HEK293 (cell line): ENCODE results near the gene PTDSS2.

Experiments used
- CTCF ChIA-PET: fragments of 350-600 bp; formaldehyde crosslinking; extraction: SDS; loops from one replicate; lab custom pipeline; 2021; ENCODE audit warnings: antibody characterized with exemption; lab: Yijun Ruan, JAX
- POLR2A ChIA-PET: fragments of 300-600 bp; formaldehyde crosslinking; extraction: SDS; loops from one replicate; lab custom pipeline; 2020; ENCODE audit warnings: antibody characterized with exemption, inconsistent platforms; lab: Yijun Ruan, JAX
- H3K27ac ChIP-seq: fragments of 200-500 bp; sonication (Bioruptor generic); 2 replicates; pipeline ENCODE4 v1.5.1; 2014; ENCODE audit warnings: low read depth, low read length, control low read depth, inconsistent platforms; ENCODE audit errors: extremely low read depth
- H3K36me3 ChIP-seq, 2 experiments: fragments of 200-500 bp in 1 of 2; sonication (Bioruptor generic) in 1 of 2; 1 replicate in 1 of 2; 2 replicates in 1 of 2; pipeline ENCODE4 v1.5.1; 2014 to 2017; ENCODE audit warnings: inconsistent platforms in 2 of 2, low read length in 2 of 2; ENCODE audit not compliant: control insufficient read depth in 2 of 2, insufficient read depth in 1 of 2
- H3K4me1 ChIP-seq: fragments of 200-500 bp; sonication (Bioruptor generic); 2 replicates; pipeline ENCODE4 v1.5.1; 2014; ENCODE audit warnings: mild to moderate bottlenecking, low read length, inconsistent platforms; ENCODE audit not compliant: control insufficient read depth, insufficient read depth
- H3K4me3 ChIP-seq: 2 replicates; pipeline ENCODE4 v1.5.1; 2011; ENCODE audit warnings: low read depth, mild to moderate bottlenecking, control low read depth, low read length, moderate library complexity
- H3K9me3 ChIP-seq: fragments of 200-500 bp; sonication (Bioruptor generic); 2 replicates; pipeline ENCODE4 v1.5.1; 2014; ENCODE audit warnings: low read depth, low read length, inconsistent platforms; ENCODE audit not compliant: control insufficient read depth, insufficient read depth
- BCL11B ChIP-seq: fragments of 450-650 bp; formaldehyde crosslinking; IDR thresholded peaks from 2 replicates; pipeline ENCODE4 v1.5.1; 2016; ENCODE audit warnings: low read depth, missing biosample characterization, missing genetic modification characterization
- GLIS1 ChIP-seq: fragments of 450-650 bp; formaldehyde crosslinking; IDR thresholded peaks from 2 replicates; pipeline ENCODE4 v1.5.1; 2016; ENCODE audit warnings: missing biosample characterization, missing genetic modification characterization
- SP7 ChIP-seq: fragments of 450-650 bp; formaldehyde crosslinking; IDR thresholded peaks from 2 replicates; pipeline ENCODE4 v1.5.1; 2016; ENCODE audit warnings: missing biosample characterization, missing genetic modification characterization
- TRIM28 ChIP-seq: IDR thresholded peaks from 2 replicates; pipeline ENCODE4 v1.6.1; 2011; ENCODE audit warnings: low read length, control low read depth, borderline replicate concordance
- ZBTB1 ChIP-seq: fragments of 450-650 bp; formaldehyde crosslinking; IDR thresholded peaks from 2 replicates; pipeline ENCODE4 v1.5.1; 2016; ENCODE audit warnings: missing biosample characterization, missing genetic modification characterization
- ZNF10 ChIP-seq: fragments of 450-650 bp; formaldehyde crosslinking; IDR thresholded peaks from 2 replicates; pipeline ENCODE4 v1.5.1; 2017; ENCODE audit warnings: missing biosample characterization, missing genetic modification characterization
- ZNF121 ChIP-seq: fragments of 450-650 bp; formaldehyde crosslinking; IDR thresholded peaks from 2 replicates; pipeline ENCODE4 v1.5.1; 2016; ENCODE audit warnings: missing biosample characterization, missing genetic modification characterization
- ZNF140 ChIP-seq: fragments of 450-650 bp; formaldehyde crosslinking; IDR thresholded peaks from 2 replicates; pipeline ENCODE4 v1.5.1; 2016; ENCODE audit warnings: missing biosample characterization, missing genetic modification characterization
- ZNF184 ChIP-seq: fragments of 450-650 bp; IDR thresholded peaks from 2 replicates; pipeline ENCODE4 v1.5.1; 2018; ENCODE audit warnings: missing biosample characterization, mild to moderate bottlenecking, missing genetic modification characterization
- ZNF19 ChIP-seq: fragments of 450-650 bp; formaldehyde crosslinking; IDR thresholded peaks from 2 replicates; pipeline ENCODE4; 2016; ENCODE audit warnings: missing biosample characterization, missing genetic modification characterization, low read depth
- ZNF23 ChIP-seq: fragments of 450-650 bp; formaldehyde crosslinking; IDR thresholded peaks from 2 replicates; pipeline ENCODE4 v1.5.1; 2016; ENCODE audit warnings: missing biosample characterization, missing genetic modification characterization, borderline replicate concordance
- ZNF341 ChIP-seq: fragments of 450-650 bp; formaldehyde crosslinking; IDR thresholded peaks from 2 replicates; pipeline ENCODE4; 2016; ENCODE audit warnings: low read depth, missing biosample characterization, missing genetic modification characterization
- ZNF366 ChIP-seq: fragments of 450-650 bp; formaldehyde crosslinking; conservative IDR thresholded peaks from 2 replicates; pipeline ENCODE4 v1.5.1; 2016; ENCODE audit warnings: missing biosample characterization, missing genetic modification characterization
- ZNF596 ChIP-seq: fragments of 450-650 bp; IDR thresholded peaks from 2 replicates; pipeline ENCODE4 v1.5.0; 2018; ENCODE audit warnings: missing biosample characterization, mild to moderate bottlenecking, missing genetic modification characterization, moderate library complexity
- ZNF707 ChIP-seq: fragments of 450-650 bp; formaldehyde crosslinking; IDR thresholded peaks from 2 replicates; pipeline ENCODE4 v1.5.1; 2016; ENCODE audit warnings: missing biosample characterization, missing genetic modification characterization
- ZNF776 ChIP-seq: fragments of 450-650 bp; formaldehyde crosslinking; IDR thresholded peaks from 2 replicates; pipeline ENCODE4 v1.5.0; 2017; ENCODE audit warnings: missing biosample characterization, missing genetic modification characterization, borderline replicate concordance
- ZNF777 ChIP-seq: fragments of 450-650 bp; formaldehyde crosslinking; IDR thresholded peaks from 2 replicates; pipeline ENCODE4 v1.5.1; 2017; ENCODE audit warnings: missing biosample characterization, missing genetic modification characterization, borderline replicate concordance
- ZSCAN30 ChIP-seq: fragments of 450-650 bp; IDR thresholded peaks from 2 replicates; pipeline ENCODE4 v1.5.1; 2018; ENCODE audit warnings: missing biosample characterization, mild to moderate bottlenecking, missing genetic modification characterization, moderate library complexity
- TF ChIP-seq, protein P1 (sequence below): fragments of 450-650 bp; formaldehyde crosslinking; IDR thresholded peaks from 2 replicates; pipeline ENCODE4 v1.5.1; 2016; ENCODE audit warnings: missing biosample characterization, missing genetic modification characterization
- TF ChIP-seq, protein P2 (sequence below): fragments of 450-650 bp; formaldehyde crosslinking; IDR thresholded peaks from 2 replicates; pipeline ENCODE4 v1.5.1; 2016; ENCODE audit warnings: missing biosample characterization, missing genetic modification characterization
- TF ChIP-seq, protein P3 (sequence below): fragments of 450-650 bp; formaldehyde crosslinking; optimal IDR thresholded peaks from 2 replicates; pipeline ENCODE3; 2016; ENCODE audit warnings: missing biosample characterization, mild to moderate bottlenecking, missing genetic modification characterization
- TF ChIP-seq, protein P4 (sequence below): fragments of 450-650 bp; formaldehyde crosslinking; IDR thresholded peaks from 2 replicates; pipeline ENCODE4 v1.5.1; 2016; ENCODE audit warnings: missing biosample characterization, missing genetic modification characterization

Gene PTDSS2

DNA sequence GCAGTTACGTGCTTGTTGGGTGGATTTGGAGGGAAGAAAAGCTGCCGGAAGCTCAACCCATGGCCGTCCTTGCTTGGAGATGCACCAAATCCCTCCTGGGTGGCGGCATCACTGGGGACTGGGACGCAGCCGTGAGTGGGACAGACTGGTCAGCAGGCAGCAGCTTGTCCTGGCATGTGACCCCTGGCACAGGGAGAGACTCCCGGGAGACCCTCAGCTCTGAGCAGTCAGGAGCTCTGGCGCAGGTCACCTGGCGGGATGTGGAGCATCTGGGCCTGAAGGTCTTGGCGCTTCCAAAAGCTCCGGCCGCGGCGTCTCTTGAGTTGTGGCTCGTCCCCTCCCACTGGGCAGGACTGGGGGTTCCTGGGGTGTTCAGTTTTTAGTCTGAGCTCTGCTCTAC is 26.3 kb downstream of the PTDSS2 start:
- Histone ChIP-seq H3K4me1 (no peaks in the 10 kb centered on the region), H3K27ac (no peak overlapping the region), H3K36me3 (peaks cover 0 to 39% of the 10 kb centered on the region in 2 experiments; a peak in 1 of 3 replicates), H3K4me3 (no peak overlapping the region), H3K9me3 (no peaks in the 10 kb centered on the region)
- CTCF ChIA-PET: interaction anchor here (1.1 kb wide), 1 partner anchor 43 kb away, joined by 3 read pairs; no protein-coding TSS in a partner anchor
- POLR2A ChIA-PET: no interaction called here
- TF ChIP-seq ZNF23: no peak
- TF ChIP-seq, protein P1, sequence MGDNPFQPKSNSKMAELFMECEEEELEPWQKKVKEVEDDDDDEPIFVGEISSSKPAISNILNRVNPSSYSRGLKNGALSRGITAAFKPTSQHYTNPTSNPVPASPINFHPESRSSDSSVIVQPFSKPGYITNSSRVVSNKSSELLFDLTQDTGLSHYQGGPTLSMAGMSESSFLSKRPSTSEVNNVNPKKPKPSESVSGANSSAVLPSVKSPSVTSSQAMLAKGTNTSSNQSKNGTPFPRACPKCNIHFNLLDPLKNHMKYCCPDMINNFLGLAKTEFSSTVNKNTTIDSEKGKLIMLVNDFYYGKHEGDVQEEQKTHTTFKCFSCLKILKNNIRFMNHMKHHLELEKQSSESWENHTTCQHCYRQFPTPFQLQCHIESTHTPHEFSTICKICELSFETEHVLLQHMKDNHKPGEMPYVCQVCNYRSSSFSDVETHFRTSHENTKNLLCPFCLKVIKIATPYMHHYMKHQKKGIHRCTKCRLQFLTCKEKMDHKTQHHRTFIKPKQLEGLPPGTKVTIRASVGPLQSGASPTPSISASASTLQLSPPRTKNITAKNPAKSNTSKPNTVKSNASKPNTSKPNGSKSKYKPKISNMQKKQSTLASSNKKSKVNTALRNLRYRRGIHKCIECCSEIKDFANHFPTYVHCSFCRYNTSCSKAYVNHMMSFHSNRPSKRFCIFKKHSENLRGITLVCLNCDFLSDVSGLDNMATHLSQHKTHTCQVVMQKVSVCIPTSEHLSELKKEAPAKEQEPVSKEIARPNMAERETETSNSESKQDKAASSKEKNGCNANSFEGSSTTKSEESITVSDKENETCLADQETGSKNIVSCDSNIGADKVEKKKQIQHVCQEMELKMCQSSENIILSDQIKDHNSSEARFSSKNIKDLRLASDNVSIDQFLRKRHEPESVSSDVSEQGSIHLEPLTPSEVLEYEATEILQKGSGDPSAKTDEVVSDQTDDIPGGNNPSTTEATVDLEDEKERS: no peak
- no peak for TF ChIP-seq ZNF19 (tag by site-specific recombination)
- TF ChIP-seq, protein P2, sequence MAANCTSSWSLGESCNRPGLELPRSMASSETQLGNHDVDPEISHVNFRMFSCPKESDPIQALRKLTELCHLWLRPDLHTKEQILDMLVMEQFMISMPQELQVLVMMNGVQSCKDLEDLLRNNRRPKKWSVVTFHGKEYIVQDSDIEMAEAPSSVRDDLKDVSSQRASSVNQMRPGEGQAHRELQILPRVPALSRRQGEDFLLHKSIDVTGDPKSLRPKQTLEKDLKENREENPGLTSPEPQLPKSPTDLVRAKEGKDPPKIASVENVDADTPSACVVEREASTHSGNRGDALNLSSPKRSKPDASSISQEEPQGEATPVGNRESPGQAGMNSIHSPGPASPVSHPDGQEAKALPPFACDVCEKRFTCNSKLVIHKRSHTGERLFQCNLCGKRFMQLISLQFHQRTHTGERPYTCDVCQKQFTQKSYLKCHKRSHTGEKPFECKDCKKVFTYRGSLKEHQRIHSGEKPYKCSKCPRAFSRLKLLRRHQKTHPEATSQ (tag by site-specific recombination): no peak
- TF ChIP-seq ZNF366 (tag by site-specific recombination): no peak

DNA sequence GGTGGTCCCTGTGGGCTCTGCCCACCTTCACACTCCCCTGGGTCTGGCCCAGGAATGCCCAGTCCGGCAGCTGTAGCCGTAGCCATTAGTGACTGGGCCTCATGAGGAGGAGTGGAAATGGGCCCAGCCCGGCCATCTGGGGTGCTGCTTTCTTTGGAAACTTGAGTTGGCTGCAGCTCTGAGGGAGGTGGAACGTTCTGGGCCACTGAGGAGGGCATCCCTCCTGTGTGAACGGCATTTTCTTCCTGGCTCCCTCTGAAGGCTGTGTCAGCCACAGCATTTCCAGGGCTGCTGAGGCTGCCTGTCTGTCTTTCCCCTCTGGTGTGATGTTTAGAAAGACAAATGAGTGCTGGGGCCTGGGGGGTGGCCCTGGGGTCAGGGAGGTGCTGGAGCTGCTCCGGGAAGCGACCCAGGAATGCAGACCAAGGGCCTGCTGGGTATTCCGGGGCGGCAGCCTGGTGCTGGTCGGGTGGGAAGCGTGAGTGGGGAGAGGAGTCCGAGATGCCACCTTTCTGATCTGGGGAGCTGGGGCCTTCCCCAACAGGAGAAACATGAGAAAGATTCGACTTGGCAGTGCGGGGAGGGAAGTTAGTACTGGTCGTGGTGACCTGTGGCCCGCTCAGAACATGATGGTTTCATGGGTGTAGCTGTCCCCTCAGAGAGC is 27.1 kb downstream of the PTDSS2 start:
- Histone ChIP-seq H3K4me3 (no peak overlapping the region), H3K4me1 (no peaks in the 10 kb centered on the region), H3K36me3 (peaks cover 0 to 41% of the 10 kb centered on the region in 2 experiments; a peak in 1 of 3 replicates), H3K9me3 (no peaks in the 10 kb centered on the region), H3K27ac (no peak overlapping the region)
- TF ChIP-seq ZBTB1 (tag by site-specific recombination): no peak
- TF ChIP-seq ZNF777 (tag by site-specific recombination): no peak
- no peak for TF ChIP-seq ZNF23
- TF ChIP-seq TRIM28: no peak
- no peak for TF ChIP-seq ZSCAN30
- no peak for TF ChIP-seq ZNF707 (tag by site-specific recombination)
- TF ChIP-seq ZNF776: no peak
- TF ChIP-seq SP7 (tag by site-specific recombination): no peak
- no peak for TF ChIP-seq ZNF341 (tag by site-specific recombination)
- no peak for TF ChIP-seq ZNF140
- no peak for TF ChIP-seq ZNF596 (tag by site-specific recombination)
- TF ChIP-seq ZNF10 (tag by site-specific recombination): no peak
- TF ChIP-seq ZNF121 (tag by site-specific recombination): no peak
- POLR2A ChIA-PET: no interaction called here
- CTCF ChIA-PET: interaction anchor here (0.7 kb wide), 1 partner anchor 57 kb away, joined by 4 read pairs; no protein-coding TSS in a partner anchor

DNA sequence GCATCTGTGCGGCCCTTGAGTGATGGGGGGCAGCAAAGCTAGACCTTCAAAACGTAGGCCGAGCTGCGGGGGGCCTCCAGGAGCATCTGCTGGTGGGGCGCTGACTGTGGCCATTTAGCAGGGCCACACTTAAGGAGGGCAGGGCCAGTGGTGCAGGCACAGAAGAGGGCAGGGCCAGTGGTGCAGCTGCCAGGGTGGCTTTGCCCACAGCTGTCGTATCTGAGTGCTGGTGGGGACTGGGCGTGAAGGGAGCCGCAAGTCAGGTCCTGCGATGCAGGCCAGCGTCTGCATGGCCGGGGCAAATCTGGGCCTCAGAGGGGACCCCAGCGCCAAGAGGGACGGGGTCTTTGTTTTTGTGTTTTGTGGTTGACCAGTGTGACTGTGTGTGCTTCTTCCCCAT is 29.2 kb downstream of the PTDSS2 start:
- Histone ChIP-seq H3K36me3 (peaks cover 0 to 33% of the 10 kb centered on the region in 2 experiments; a peak in 1 of 3 replicates), H3K4me1 (no peaks in the 10 kb centered on the region), H3K27ac (no peak overlapping the region), H3K9me3 (no peaks in the 10 kb centered on the region), H3K4me3 (no peak overlapping the region)
- ChIA-PET POLR2A (no interaction called here), CTCF (no interaction called here)
- no peak for TF ChIP-seq BCL11B (tag by site-specific recombination)
- TF ChIP-seq, protein P3, sequence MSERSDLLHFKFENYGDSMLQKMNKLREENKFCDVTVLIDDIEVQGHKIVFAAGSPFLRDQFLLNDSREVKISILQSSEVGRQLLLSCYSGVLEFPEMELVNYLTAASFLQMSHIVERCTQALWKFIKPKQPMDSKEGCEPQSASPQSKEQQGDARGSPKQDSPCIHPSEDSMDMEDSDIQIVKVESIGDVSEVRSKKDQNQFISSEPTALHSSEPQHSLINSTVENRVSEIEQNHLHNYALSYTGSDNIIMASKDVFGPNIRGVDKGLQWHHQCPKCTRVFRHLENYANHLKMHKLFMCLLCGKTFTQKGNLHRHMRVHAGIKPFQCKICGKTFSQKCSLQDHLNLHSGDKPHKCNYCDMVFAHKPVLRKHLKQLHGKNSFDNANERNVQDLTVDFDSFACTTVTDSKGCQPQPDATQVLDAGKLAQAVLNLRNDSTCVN (tag by site-specific recombination): no peak
- TF ChIP-seq, protein P4, sequence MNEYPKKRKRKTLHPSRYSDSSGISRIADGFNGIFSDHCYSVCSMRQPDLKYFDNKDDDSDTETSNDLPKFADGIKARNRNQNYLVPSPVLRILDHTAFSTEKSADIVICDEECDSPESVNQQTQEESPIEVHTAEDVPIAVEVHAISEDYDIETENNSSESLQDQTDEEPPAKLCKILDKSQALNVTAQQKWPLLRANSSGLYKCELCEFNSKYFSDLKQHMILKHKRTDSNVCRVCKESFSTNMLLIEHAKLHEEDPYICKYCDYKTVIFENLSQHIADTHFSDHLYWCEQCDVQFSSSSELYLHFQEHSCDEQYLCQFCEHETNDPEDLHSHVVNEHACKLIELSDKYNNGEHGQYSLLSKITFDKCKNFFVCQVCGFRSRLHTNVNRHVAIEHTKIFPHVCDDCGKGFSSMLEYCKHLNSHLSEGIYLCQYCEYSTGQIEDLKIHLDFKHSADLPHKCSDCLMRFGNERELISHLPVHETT (tag by site-specific recombination): no peak
- TF ChIP-seq ZNF184 (tag by site-specific recombination): no peak
- TF ChIP-seq GLIS1 (tag by site-specific recombination): peak; percentile 21; the same call in 1 of the 2 replicates
